Thymus (tissue), 11 donors: ENCODE measurements around the gene MTSS2. TPM values are rescaled to one million over a fixed set of nuclear protein-coding genes. Genes with fewer than 3 reads are reported as not detected.

ENCODE experiments used
- DNase-seq, 9 donors: peaks; one replicate each; pipeline ENCODE4 v3.0.0-alpha.2; 2013; ENCODE audit warnings: low spot score in 9 of 9, low read depth in 6 of 9, missing footprints in 1 of 9
- H3K27ac ChIP-seq, 2 donors: one replicate each; pipeline ENCODE4 v1.5.1; 2013; ENCODE audit warnings: control low read depth in 1 of 2, low read depth in 1 of 2, low read length in 1 of 2, mild to moderate bottlenecking in 1 of 2, moderate library complexity in 1 of 2
- H3K27me3 ChIP-seq, 2 donors: one replicate each; pipeline ENCODE4 v1.5.1; 2013; ENCODE audit warnings: low read length in 1 of 2; ENCODE audit not compliant: control insufficient read depth in 2 of 2, insufficient read depth in 1 of 2
- H3K36me3 ChIP-seq, 2 donors: one replicate each; pipeline ENCODE4 v1.5.1; 2013; ENCODE audit warnings: low read length in 1 of 2, mild to moderate bottlenecking in 1 of 2, moderate library complexity in 1 of 2; ENCODE audit not compliant: control insufficient read depth in 2 of 2, insufficient read depth in 2 of 2
- H3K4me1 ChIP-seq, 2 donors: one replicate each; pipeline ENCODE4 v1.5.1; 2013; ENCODE audit warnings: low read length in 2 of 2; ENCODE audit not compliant: control insufficient read depth in 2 of 2, insufficient read depth in 2 of 2
- H3K4me3 ChIP-seq, 2 donors: one replicate each; pipeline ENCODE4 v1.5.1; 2013; ENCODE audit warnings: low read length in 2 of 2, control low read depth in 1 of 2, mild to moderate bottlenecking in 1 of 2
- H3K9me3 ChIP-seq, 2 donors: one replicate each; pipeline ENCODE4 v1.5.1; 2013; ENCODE audit warnings: low read length in 1 of 2, mild to moderate bottlenecking in 1 of 2; ENCODE audit not compliant: control insufficient read depth in 2 of 2, insufficient read depth in 1 of 2
- WGBS: extraction: QIAGEN DNeasy Blood & Tissue Kit; methylation state at CpG from one replicate; pipeline ENCODE4 v1.1.7; 2013; 5-methylcytosine and 5-hydroxymethylcytosine counted together
- polyA plus RNA-seq: library from polyadenylated mRNA; stranded (reverse); fragments of 200-250 nt; gene quantifications from one replicate; pipeline ENCODE4 v1.2.3, GENCODE V29; 2013
- total RNA-seq: library from RNA; stranded (reverse); fragments of 120-200 nt; gene quantifications from one replicate; pipeline ENCODE4 v1.2.4, GENCODE V29; 2013
- donor health status: healthy.

Gene MTSS2
- total and polyA plus RNA-seq, 2 donors, result 12.0 to 36.4 TPM

GRCh38 chr16:70680495-70681381 lies 5.1 kb downstream of the MTSS2 start:
- H3K4me1 ChIP-seq, result peaks cover 33 to 53% of the 10 kb centered on the region in 2 donors
- no peak for DNase-seq
- 88% methylated on average over 18 of the region's 18 CpGs for WGBS
- no peak overlapping the region for H3K4me3 ChIP-seq
- H3K27me3 ChIP-seq, result no peaks in the 10 kb centered on the region
- peak overlapping the region in 1 of 2 donors; percentile 50 for H3K27ac ChIP-seq
- H3K9me3 ChIP-seq, result no peaks in the 10 kb centered on the region
- H3K36me3 ChIP-seq, result peaks cover 57 to 60% of the 10 kb centered on the region in 2 donors

GRCh38 chr16:70679671-70680494 lies 6.0 kb downstream of the MTSS2 start:
- peaks cover 33 to 49% of the 10 kb centered on the region in 2 donors for H3K4me1 ChIP-seq
- no peak overlapping the region for H3K27ac ChIP-seq
- peaks cover 64 to 66% of the 10 kb centered on the region in 2 donors for H3K36me3 ChIP-seq
- H3K9me3 ChIP-seq, result no peaks in the 10 kb centered on the region
- H3K4me3 ChIP-seq, result no peak overlapping the region
- 91% methylated on average over 80 of the region's 80 CpGs for WGBS
- DNase-seq, result no peak
- no peaks in the 10 kb centered on the region for H3K27me3 ChIP-seq

- no peak overlapping the region for H3K4me3 ChIP-seq
- no peak for DNase-seq
- H3K4me1 ChIP-seq, result peaks cover 29 to 41% of the 10 kb centered on the region in 2 donors
- H3K27me3 ChIP-seq, result no peaks in the 10 kb centered on the region
- peaks cover 72 to 74% of the 10 kb centered on the region in 2 donors for H3K36me3 ChIP-seq
- WGBS, result 94% methylated on average over 31 of the region's 31 CpGs
- no peaks in the 10 kb centered on the region for H3K9me3 ChIP-seq
- H3K27ac ChIP-seq, result no peak overlapping the region
Measured at GRCh38 chr16:70678898-70679670, 6.8 kb downstream of the MTSS2 start.

GRCh38 chr16:70678121-70678897 lies 7.5 kb downstream of the MTSS2 start:
- H3K4me1 ChIP-seq, result peaks cover 23 to 33% of the 10 kb centered on the region in 2 donors
- no peaks in the 10 kb centered on the region for H3K9me3 ChIP-seq
- no peaks in the 10 kb centered on the region for H3K27me3 ChIP-seq
- H3K4me3 ChIP-seq, result no peak overlapping the region
- WGBS, result 93% methylated on average over 22 of the region's 22 CpGs
- no peak overlapping the region for H3K27ac ChIP-seq
- no peak for DNase-seq
- peaks cover 74% of the 10 kb centered on the region in 2 donors for H3K36me3 ChIP-seq

GRCh38 chr16:70677499-70678120 lies 8.2 kb downstream of the MTSS2 start:
- no peaks in the 10 kb centered on the region for H3K9me3 ChIP-seq
- H3K27me3 ChIP-seq, result no peaks in the 10 kb centered on the region
- H3K36me3 ChIP-seq, result peaks cover 74 to 76% of the 10 kb centered on the region in 2 donors
- no peak for DNase-seq
- H3K27ac ChIP-seq, result no peak overlapping the region
- peaks cover 16 to 26% of the 10 kb centered on the region in 2 donors for H3K4me1 ChIP-seq
- 98% methylated on average over 15 of the region's 15 CpGs for WGBS
- H3K4me3 ChIP-seq, result no peak overlapping the region

- WGBS, result 95% methylated on average over 14 of the region's 14 CpGs
- H3K36me3 ChIP-seq, result peaks cover 78 to 80% of the 10 kb centered on the region in 2 donors
- H3K27me3 ChIP-seq, result no peaks in the 10 kb centered on the region
- H3K4me1 ChIP-seq, result peaks cover 8 to 19% of the 10 kb centered on the region in 2 donors
- H3K4me3 ChIP-seq, result no peak overlapping the region
- no peaks in the 10 kb centered on the region for H3K9me3 ChIP-seq
- DNase-seq, result no peak
- H3K27ac ChIP-seq, result no peak overlapping the region
Measured at GRCh38 chr16:70676675-70677498, 9.0 kb downstream of the MTSS2 start.

GRCh38 chr16:70675851-70676513 lies 9.9 kb downstream of the MTSS2 start:
- 98% methylated on average over 7 of the region's 7 CpGs for WGBS
- peaks cover 0 to 10% of the 10 kb centered on the region in 2 donors for H3K4me1 ChIP-seq
- no peaks in the 10 kb centered on the region for H3K9me3 ChIP-seq
- no peak for DNase-seq
- peaks cover 84 to 87% of the 10 kb centered on the region in 2 donors for H3K36me3 ChIP-seq
- H3K4me3 ChIP-seq, result no peak overlapping the region
- H3K27me3 ChIP-seq, result no peaks in the 10 kb centered on the region
- peak overlapping the region in 1 of 2 donors; percentile 2 for H3K27ac ChIP-seq
